BLaER1 treated with 17β-estradiol and CSF1 and Interleukin-3, amounts not matched to agents 10 nM and 100 nM (cell line): ENCODE data around the gene HMGN1.
"Not testable (repeated sequence)": the region's sequence is repeated elsewhere in the genome, so short reads cannot be mapped to it uniquely, and the experiment has no call there.

Experiments used
- H3K27ac ChIP-seq, 11 experiments: shearing (Covaris generic); formaldehyde crosslinking; 2 replicates each; pipeline ENCODE4 v1.8.1; 2022
- H3K27me3 ChIP-seq, 11 experiments: shearing (Covaris generic); formaldehyde crosslinking; 2 replicates each; pipeline ENCODE4 v1.8.1; 2022
- H3K36me3 ChIP-seq, 11 experiments: shearing (Covaris generic); formaldehyde crosslinking; 2 replicates each; pipeline ENCODE4 v1.8.1; 2022
- H3K4me1 ChIP-seq, 10 experiments: shearing (Covaris generic); formaldehyde crosslinking; 2 replicates each; pipeline ENCODE4 v1.8.1; 2022
- H3K4me2 ChIP-seq, 11 experiments: shearing (Covaris generic); formaldehyde crosslinking; 2 replicates each; pipeline ENCODE4 v1.8.1; 2022
- H3K4me3 ChIP-seq, 10 experiments: shearing (Covaris generic); formaldehyde crosslinking; 2 replicates each; pipeline ENCODE4 v1.8.1; 2022
- H3K9ac ChIP-seq, 11 experiments: shearing (Covaris generic); formaldehyde crosslinking; 2 replicates each; pipeline ENCODE4 v1.8.1; 2022
- H3K9me3 ChIP-seq, 11 experiments: shearing (Covaris generic); formaldehyde crosslinking; replicated peaks in 1 of 11; 2 replicates each; pipeline ENCODE4 v1.8.1; 2022
- H4K20me1 ChIP-seq, 11 experiments: shearing (Covaris generic); formaldehyde crosslinking; 2 replicates each; pipeline ENCODE4 v1.8.1; 2022
- Cebpa-rat ChIP-seq, 11 experiments: shearing (Covaris generic); IDR thresholded peaks; 2 replicates each; pipeline ENCODE4 v1.8.1; 2022

Gene HMGN1

DNA sequence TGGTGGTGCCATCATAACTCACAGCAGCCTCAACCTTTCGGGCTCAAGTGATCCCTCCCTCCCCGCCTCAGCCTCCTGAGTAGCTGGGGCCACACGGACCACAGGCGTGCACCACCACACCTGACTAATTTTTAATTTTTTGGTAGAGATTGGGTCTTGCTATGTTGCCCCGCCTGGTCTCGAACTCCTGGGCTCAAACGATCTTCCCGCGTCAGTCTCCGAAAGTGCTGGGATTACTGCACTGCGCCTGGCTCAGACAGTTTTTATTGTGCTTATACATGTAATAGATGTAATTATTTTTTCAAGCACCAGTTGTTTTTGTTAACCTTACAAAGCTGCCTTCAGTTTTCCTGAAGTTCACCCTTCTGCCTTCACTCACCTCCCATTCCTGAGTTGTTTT, 38.0 kb upstream of the HMGN1 start:
- H3K4me2 ChIP-seq: peak overlapping the region; percentile 61 to 99 (median 96); a peak in 21 of 22 replicates

DNA sequence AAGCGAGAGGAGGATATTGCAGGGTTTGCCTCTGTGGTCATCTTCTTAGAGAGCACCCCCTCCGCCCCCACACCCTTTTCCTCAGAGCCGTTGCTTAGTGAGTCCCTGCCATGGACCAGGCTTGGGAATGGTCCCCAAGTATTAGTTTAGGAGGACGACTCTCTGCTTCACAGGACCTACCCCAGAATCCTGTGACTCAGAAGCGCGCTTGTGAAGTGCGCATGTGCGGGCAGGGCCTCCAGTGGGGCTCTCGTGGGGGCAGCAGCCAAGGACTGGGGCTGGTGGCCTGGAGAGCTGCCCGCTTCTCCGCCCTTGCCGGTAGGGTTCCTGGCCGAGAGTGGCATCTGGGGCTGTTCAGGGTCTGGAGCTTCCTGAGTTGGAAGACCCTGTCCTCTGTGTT, 37.3 kb upstream of the HMGN1 start:
- no peak for TF ChIP-seq Cebpa-rat (IDR thresholded peaks at IDR 0.05)
- Histone ChIP-seq H3K9ac (peak overlapping the region in 1 of 11 experiments; percentile 31; a peak in 3 of 22 replicates), H3K4me1 (peaks cover 26 to 67% (median 49%) of the 10 kb centered on the region in 10 experiments), H3K4me2 (peak overlapping the region in 3 of 11 experiments; percentile 19 to 76 (median 63); a peak in 4 of 22 replicates), H4K20me1 (peaks cover 0 to 28% (median 11%) of the 10 kb centered on the region in 11 experiments; a peak in 12 of 22 replicates), H3K9me3 (no peaks in the 10 kb centered on the region), H3K36me3 (peaks cover 0 to 26% (median 15%) of the 10 kb centered on the region in 11 experiments; a peak in 18 of 22 replicates), H3K4me3 (no peak overlapping the region), H3K27ac (peak overlapping the region in 3 of 11 experiments; percentile 14 to 35 (median 28); a peak in 4 of 22 replicates), H3K27me3 (no peaks in the 10 kb centered on the region)

More for the DNA sequence above, 38.0 kb upstream of the HMGN1 start:
- Histone ChIP-seq H3K4me1 (peaks cover 19 to 60% (median 42%) of the 10 kb centered on the region in 10 experiments), H3K36me3 (peaks cover 5 to 33% (median 20%) of the 10 kb centered on the region in 11 experiments), H3K27me3 (no peaks in the 10 kb centered on the region), H3K27ac (peak overlapping the region in 8 of 11 experiments; percentile 39 to 71 (median 58); a peak in 7 of 22 replicates), H3K4me3 (peak overlapping the region in 5 of 10 experiments; percentile 62 to 77 (median 65); a peak in 6 of 20 replicates), H3K9me3 (no peaks in the 10 kb centered on the region), H3K9ac (peak overlapping the region in 10 of 11 experiments; percentile 68 to 79 (median 72); a peak in 12 of 22 replicates), H4K20me1 (peaks cover 0 to 28% (median 11%) of the 10 kb centered on the region in 11 experiments; a peak in 12 of 22 replicates)
- TF ChIP-seq Cebpa-rat (IDR thresholded peaks at IDR 0.05): no peak

DNA sequence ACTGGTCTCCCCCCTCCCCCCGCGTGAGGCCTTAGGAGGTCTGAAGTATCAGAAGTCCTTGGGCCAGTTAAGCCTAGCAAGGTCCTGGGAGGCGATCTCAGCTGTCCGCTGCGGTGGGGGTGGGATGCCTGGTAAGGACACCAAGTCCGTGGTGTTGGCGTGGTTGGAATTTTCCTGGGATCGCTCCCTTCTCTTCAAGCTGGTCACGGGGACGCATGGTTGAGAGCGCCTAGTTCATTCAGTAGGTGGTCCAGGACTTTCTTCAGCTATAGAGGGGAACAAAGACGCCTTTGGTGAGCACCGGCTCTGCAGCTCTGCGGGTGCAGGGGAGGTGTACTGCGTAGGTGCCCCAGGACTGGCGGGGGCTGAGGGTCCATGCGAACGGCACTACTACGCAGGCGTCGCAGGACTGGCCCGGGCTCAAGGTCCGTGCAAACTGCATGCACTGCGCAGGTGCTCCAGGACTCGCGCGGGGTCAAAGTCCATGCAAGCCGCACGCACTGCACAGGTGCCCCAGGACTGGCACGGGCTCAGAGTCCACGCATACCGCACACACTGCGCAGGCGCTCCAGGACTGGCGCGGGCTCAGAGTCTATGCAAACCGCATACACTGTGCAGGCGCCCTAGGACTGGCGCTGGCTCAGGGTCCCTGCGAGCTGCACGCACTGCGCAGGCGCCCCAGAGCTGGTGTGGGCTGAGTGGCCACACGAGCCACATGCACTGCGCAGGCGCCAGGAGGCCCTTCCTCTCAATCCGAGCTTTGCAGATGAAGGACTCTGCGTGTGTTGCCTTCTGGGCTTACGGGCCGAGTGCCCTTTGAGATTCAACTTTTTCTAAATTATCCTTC, 36.6 kb upstream of the HMGN1 start:
- no peaks in the 10 kb centered on the region for H3K9me3 ChIP-seq
- H3K9ac ChIP-seq: peak overlapping the region in 7 of 11 experiments; percentile 3 to 47 (median 27); a peak in 4 of 22 replicates
- TF ChIP-seq Cebpa-rat (IDR thresholded peaks at IDR 0.05): no peak
- H3K27ac ChIP-seq: peak overlapping the region in 7 of 11 experiments; percentile 20 to 72 (median 48); a peak in 13 of 22 replicates
- H3K27me3 ChIP-seq: no peaks in the 10 kb centered on the region
- peaks cover 30 to 70% (median 53%) of the 10 kb centered on the region in 10 experiments for H3K4me1 ChIP-seq
- peaks cover 0 to 19% (median 8%) of the 10 kb centered on the region in 11 experiments; a peak in 14 of 22 replicates for H3K36me3 ChIP-seq
- H3K4me3 ChIP-seq: no peak overlapping the region
- H4K20me1 ChIP-seq: peaks cover 0 to 25% (median 11%) of the 10 kb centered on the region in 11 experiments; a peak in 12 of 22 replicates
- H3K4me2 ChIP-seq: peak overlapping the region in 5 of 11 experiments; percentile 42 to 76 (median 52); a peak in 9 of 22 replicates

DNA sequence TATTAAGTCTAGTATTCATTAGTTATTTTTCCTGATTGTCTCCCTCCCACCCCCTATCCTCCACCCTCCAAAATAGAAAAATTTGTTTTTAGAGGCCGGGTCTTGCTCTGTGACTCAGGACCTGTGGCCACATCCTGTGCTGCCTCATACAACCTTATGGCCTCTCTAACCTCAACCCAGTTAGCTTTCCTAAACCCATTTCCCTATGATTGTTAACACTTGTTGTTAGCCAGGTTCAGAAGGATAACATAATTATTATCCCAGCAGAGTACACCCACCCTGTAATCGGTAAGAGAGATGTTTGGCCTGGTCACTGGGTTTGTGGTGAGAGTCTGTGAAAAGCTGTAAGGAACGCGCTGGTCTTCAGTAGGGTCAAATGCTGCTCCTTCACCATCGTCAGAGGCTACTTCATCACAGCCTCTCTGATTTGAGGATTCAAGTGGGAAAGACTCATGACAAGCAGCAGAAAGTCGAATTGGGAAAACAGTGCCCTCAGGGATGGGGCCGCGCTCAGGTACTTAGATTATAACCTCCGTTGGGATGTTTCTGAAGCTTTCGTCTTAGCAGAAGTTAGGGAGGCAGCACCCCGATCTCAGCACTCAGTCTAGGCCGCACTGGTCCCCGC, 35.9 kb upstream of the HMGN1 start:
- Histone ChIP-seq H3K4me2 (peak overlapping the region in 7 of 11 experiments; percentile 1 to 76 (median 51); a peak in 13 of 22 replicates), H3K27ac (peak overlapping the region in 7 of 11 experiments; percentile 20 to 72 (median 48); a peak in 13 of 22 replicates), H3K27me3 (no peaks in the 10 kb centered on the region), H3K9ac (peak overlapping the region in 9 of 11 experiments; percentile 3 to 52 (median 33); a peak in 9 of 22 replicates), H3K36me3 (peaks cover 0 to 16% (median 5%) of the 10 kb centered on the region in 11 experiments; a peak in 6 of 22 replicates), H4K20me1 (peaks cover 0 to 18% (median 8%) of the 10 kb centered on the region in 11 experiments; a peak in 12 of 22 replicates), H3K4me3 (no peak overlapping the region), H3K9me3 (no peaks in the 10 kb centered on the region), H3K4me1 (peaks cover 30 to 71% (median 54%) of the 10 kb centered on the region in 10 experiments)
- TF ChIP-seq Cebpa-rat (IDR thresholded peaks at IDR 0.05): no peak

DNA sequence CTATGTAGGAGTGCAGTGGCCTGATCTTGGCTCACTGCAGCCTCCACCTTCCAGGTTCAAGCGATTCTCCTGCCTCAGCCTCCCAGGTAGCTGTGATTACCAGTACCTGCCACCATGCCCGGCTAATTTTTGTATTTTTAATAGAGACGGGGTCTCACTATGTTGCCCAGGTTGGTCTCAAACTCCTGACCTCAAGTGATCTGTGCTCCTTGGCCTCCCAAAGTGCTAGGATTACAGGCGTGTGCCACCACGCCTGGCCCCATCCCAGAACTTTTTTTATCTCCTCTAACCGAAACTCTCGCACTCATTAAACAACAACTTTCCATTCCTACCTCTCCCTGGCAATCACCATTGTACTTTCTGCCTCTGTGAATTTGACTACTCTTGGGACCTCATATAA, 33.2 kb upstream of the HMGN1 start:
- H3K4me2 ChIP-seq: peak overlapping the region in 10 of 11 experiments; percentile 78 to 98 (median 94); a peak in 16 of 22 replicates
- not testable (repeated sequence) for H4K20me1 ChIP-seq, H3K4me3 ChIP-seq, H3K27ac ChIP-seq, H3K9me3 ChIP-seq, H3K27me3 ChIP-seq
- peaks cover 16 to 57% (median 40%) of the 10 kb centered on the region in 10 experiments for H3K4me1 ChIP-seq
- H3K36me3 ChIP-seq: peaks cover 0 to 16% (median 5%) of the 10 kb centered on the region in 11 experiments; a peak in 6 of 22 replicates
- H3K9ac ChIP-seq: 0 out of 22 replicates have a peak overlapping the region, but pooled peaks of 2 of the 11 experiments have one; percentile 28 to 87

DNA sequence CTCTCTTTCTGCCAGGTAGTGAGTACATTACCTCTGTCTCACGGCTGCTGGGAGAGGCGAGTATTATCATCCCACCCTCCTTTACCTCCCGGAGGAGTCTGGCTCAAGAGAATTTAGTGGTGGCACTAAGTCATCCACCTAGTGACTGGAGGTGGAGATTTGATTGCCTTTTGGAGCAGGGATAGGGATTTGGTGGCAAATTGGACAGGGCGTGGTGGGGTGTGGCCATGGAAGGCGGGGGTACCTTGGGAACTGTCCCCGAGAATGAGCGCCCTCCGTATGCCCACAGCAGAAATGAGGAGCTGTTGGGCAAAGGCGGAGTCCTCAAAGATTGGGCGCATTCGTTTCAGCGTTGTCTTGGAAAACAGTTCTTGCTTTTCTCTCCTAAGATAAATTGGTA, 32.1 kb upstream of the HMGN1 start:
- Histone ChIP-seq H4K20me1 (no peaks in the 10 kb centered on the region), H3K27me3 (no peaks in the 10 kb centered on the region), H3K4me1 (peaks cover 16 to 47% (median 33%) of the 10 kb centered on the region in 10 experiments), H3K36me3 (peaks cover 0 to 12% (median 5%) of the 10 kb centered on the region in 11 experiments; a peak in 6 of 22 replicates), H3K9ac (peak overlapping the region; percentile 80 to 89 (median 85)), H3K9me3 (no peaks in the 10 kb centered on the region), H3K27ac (peak overlapping the region in 8 of 11 experiments; percentile 44 to 93 (median 82); a peak in 12 of 22 replicates), H3K4me3 (peak overlapping the region; percentile 73 to 89 (median 80)), H3K4me2 (peak overlapping the region; percentile 78 to 98 (median 93))
- no peak for TF ChIP-seq Cebpa-rat (IDR thresholded peaks at IDR 0.05)

DNA sequence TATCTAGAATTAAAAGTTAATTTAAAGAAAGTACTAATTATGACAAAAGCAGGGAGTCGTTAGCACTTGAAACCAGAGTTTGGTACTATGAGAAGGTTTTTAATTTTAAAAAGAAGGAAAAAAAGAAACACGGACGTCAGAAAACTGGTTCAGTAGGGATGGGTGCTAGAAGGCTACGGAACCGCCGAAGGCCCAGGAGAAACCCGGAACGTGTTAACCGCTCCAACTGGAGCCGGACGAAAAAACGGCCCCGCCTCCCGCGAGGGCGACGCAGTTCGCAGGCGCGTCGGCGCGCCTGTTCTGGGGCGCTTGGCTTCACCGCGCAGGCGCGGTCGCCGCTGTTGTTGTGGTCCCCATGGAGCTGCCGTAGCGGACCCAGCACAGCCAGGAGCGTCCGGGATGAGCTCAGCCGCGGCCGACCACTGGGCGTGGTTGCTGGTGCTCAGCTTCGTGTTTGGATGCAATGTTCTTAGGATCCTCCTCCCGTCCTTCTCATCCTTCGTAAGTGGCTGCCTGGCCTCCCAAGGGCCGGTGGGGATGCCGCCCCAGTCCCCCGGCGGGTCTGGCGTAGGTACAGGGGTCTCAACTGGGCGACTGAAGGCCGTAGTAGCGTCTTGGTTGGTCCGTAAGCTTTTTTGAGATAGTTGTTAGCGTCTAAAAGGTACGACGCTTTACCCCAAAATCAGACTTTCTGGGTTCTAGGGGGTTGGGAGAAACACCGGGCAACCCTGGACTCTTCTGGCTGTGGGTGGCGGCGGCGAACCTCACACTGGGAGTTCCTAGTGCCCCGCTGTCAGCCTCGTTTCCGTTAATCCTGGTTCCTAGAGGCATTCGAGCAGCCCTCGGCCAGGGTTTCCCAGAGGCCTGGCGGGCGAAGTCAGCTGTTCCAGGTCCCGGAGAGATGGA, 31.4 kb upstream of the HMGN1 start:
- Histone ChIP-seq H3K27ac (peak overlapping the region; percentile 72 to 93 (median 78)), H3K27me3 (no peaks in the 10 kb centered on the region), H4K20me1 (no peaks in the 10 kb centered on the region), H3K4me3 (peak overlapping the region; percentile 73 to 89 (median 80)), H3K9me3 (no peaks in the 10 kb centered on the region), H3K4me1 (peaks cover 16 to 40% (median 30%) of the 10 kb centered on the region in 10 experiments), H3K4me2 (peak overlapping the region; percentile 78 to 98 (median 93)), H3K36me3 (peaks cover 0 to 5% (median 0%) of the 10 kb centered on the region in 11 experiments; a peak in 5 of 22 replicates), H3K9ac (peak overlapping the region; percentile 80 to 89 (median 85))
- no peak for TF ChIP-seq Cebpa-rat (IDR thresholded peaks at IDR 0.05)
